A172 (cell line): ENCODE data around the gene SLC6A18. TPM values are rescaled to one million over a fixed set of nuclear protein-coding genes. Genes with fewer than 3 reads are reported as not detected.
"Not testable (repeated sequence)": the region's sequence is repeated elsewhere in the genome, so short reads cannot be mapped to it uniquely, and the experiment has no call there.

Experiments
- DNase-seq: peaks from one replicate; pipeline ENCODE4 v3.0.0-alpha.2; 2015; ENCODE audit warnings: low spot score
- total RNA-seq: library from RNA; depleted of rRNA; stranded (reverse); fragments of >200 nt; shearing (Covaris generic); gene quantifications from 2 replicates; pipeline ENCODE4 v1.2.3, GENCODE V29; 2014

SLC6A18 gene
- total RNA-seq, 1 experiment from 2014 or later, result not detected

DNA sequence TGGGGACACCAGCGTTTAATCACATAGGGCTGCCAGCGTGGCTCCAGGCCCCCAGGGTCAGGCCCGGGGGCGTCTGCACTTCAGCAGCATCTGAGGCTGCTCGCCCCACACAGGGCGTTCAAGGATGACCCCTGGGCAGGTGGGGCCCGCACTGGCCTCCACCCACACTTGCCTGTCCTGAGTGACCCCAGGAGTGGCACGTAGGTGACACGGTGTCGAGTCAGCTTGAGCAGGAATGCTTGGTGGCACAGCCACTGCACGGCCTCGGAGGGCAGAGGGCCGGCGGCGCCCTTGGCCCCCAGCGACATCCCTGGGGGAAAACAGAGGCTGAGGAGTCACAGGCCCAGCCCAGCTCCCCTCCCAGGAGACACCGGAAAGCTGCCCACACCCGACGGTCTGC lies 29.0 kb downstream of the SLC6A18 start:
- DNase-seq, result no peak

DNA sequence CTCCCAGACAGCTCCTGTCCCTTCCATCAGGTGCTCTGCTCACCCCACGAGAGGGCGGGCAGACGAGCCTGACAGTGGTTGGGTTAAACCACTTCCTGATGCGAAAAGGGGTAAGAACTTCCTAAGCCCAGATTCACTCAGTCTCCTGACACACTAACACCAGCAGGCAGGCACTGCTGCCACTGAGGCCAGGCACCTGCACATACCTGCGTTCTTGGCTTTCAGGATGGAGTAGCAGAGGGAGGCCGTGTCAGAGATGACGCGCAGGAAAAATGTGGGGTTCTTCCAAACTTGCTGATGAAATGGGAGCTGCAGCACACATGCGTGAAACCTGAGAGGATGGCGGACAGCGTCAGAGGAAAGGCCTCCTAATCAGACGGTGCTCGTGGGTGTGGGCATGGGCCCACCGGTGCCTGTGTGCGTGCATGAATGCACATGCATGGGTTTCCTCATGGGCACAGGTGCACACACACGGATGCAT lies 29.9 kb downstream of the SLC6A18 start:
- no peak for DNase-seq

DNA sequence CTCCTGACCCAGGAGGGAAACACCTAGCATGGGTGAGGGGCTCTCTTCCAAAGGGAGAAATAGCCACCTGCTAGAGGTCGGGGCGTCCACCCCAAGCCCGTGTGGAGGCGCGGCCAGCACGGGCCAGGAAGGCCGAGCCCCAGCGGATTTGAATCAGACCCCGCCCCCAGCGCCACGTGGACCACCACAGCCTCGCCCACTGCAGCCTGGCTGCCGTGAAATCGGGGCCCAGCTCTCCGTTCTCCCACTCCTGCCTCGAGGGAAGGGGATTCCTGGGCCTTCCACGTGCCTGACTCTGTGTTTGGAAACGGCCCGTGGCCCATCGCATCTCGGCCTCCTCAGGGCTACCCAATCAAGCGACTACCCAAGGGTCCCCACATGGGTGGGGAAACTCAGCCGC lies 31.6 kb downstream of the SLC6A18 start:
- DNase-seq, result no peak

DNA sequence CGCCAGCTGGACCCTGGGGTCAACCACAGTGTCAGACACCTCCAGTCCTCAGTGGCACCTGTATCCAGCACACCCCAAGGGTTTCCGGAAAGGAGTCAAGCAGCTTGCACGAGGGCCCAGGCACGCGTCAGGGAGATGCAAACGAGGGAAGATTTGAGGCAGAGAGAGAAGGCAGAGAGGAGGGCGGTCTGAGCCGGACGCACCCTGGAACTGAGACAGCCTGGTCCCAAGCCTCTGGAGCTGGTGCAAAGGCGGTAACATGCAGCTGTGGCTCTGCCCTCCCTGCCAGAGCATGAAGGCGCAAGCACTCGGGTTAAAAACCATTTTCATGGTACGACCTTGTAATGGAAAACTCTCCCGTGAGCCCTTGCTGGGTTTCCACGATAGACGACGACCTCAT lies 32.2 kb downstream of the SLC6A18 start:
- no peak for DNase-seq

DNA sequence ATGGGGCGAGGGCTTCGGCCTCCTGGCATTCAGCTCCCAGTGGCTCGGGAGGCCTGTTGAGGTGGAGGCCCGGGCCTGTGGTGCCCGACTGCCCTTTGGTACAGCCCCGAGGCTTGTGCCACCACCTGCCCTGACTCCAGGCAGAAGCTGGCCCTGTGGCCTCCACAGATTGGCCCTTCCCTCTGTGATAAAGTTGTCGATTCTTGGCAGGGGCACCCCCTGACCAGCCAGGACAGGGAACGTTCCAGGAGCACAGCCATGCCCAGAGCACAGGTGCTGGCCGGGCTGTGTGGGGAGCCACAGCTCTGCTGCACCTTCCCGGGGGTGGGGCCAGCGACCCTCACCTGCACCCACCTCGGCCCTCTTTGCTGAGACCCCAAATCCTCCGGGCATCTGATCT lies 32.7 kb downstream of the SLC6A18 start:
- no peak for DNase-seq

DNA sequence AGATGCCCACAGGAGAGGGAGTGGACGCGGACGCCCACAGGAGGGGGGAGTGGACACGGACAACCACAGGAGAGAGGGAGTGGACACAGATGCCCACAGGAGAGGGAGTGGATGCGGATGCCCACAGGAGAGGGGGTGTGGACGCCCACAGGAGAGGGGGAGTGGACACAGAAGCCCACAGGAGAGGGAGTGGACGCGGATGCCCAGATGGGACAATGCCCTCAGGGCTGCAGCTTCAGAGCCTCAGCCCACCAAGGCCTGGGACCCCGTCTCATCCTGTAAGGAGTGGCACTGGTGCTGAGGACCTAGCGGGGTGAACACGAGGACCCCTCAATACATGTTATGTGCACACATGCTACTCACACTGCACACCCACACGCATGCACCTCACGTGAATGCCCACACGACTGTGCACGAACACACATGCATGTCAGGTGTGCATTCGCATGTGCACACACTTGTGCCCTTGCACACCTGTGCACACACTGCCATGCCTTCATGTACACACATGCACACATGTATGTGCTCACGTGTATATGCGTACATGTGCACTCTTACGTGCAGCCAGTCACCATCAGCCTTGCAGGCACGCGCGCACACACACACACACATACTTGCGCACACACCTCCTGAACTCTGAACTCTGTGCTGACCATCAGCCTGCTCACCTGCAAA lies 34.8 kb downstream of the SLC6A18 start:
- no peak for DNase-seq

DNA sequence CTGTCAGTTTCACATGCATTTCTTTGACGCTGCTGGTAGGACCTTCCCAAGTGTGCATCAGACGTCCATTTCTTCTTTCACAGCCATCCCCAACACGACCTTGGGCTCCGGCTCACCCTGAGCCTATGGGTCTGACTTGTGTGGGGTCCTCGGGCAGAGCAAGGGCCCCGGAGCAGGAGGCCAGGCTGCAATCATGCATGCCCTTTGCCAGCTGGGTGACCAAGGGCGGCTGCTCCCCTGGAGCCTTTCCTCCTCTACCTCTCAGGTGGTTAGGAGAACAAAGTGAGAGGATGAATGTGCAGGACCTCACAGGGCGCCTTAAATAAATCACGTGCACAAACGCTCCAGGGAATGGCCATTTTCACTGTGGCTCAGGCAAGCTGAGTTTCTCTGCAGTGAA lies 36.5 kb downstream of the SLC6A18 start:
- no peak for DNase-seq

DNA sequence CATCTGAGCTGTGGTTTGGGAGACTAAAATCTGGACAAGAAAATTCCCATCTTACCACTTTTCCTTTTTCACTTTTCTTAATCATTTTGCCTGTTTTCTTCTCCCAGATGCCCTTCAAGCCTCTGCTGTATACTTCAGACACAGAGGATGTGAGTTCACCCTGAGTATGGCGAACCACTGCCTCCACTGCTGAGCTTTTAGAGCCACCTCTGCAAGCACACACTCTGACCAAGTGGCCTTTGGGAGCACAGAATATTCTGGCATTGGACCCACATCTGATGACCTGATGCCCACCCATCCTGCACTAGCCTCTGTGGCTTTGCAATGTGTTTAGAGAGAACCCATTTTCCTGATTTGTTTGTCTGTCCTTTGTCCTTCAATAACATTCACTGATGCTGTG lies 37.2 kb downstream of the SLC6A18 start:
- peak; percentile 13 for DNase-seq

DNA sequence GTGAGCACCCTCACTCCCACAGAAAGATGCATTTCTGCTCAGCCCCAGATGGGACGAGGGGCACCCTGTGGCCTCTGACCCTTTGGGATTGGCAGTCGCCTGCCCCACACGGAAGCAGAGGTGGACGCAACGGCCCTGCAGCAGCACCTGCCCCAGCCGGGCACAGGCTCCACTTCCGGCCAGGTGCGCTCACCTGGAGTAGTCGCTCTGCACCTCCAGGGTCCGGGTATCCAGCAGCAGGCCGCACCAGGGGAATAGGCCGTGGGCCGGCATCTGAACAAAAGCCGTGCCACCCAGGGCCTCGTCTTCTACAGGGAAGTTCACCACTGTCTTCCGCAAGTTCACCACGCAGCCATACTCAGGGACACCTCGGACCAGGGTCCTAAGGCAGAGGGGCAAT lies 39.0 kb downstream of the SLC6A18 start:
- no peak for DNase-seq

DNA sequence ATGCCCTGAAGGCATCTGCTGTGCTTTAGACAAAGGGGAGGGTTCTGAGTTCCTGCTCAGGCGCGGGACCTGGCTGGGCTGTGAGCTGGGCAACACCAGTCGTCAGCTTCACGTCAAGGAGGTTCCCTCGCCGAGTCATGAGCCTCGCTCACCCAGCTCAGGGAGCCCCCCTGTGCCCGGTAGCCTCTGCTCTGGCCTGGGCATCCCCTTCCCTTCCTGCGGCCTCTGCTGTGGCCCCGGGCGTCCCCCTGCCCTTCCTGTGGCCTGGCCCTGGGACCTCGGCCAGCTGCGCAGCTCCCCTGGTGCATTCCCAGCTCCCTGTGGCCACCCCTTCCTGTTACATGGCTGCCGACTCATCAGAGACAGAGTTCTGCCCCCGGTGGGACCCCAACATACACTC lies 39.8 kb downstream of the SLC6A18 start:
- DNase-seq, result no peak

DNA sequence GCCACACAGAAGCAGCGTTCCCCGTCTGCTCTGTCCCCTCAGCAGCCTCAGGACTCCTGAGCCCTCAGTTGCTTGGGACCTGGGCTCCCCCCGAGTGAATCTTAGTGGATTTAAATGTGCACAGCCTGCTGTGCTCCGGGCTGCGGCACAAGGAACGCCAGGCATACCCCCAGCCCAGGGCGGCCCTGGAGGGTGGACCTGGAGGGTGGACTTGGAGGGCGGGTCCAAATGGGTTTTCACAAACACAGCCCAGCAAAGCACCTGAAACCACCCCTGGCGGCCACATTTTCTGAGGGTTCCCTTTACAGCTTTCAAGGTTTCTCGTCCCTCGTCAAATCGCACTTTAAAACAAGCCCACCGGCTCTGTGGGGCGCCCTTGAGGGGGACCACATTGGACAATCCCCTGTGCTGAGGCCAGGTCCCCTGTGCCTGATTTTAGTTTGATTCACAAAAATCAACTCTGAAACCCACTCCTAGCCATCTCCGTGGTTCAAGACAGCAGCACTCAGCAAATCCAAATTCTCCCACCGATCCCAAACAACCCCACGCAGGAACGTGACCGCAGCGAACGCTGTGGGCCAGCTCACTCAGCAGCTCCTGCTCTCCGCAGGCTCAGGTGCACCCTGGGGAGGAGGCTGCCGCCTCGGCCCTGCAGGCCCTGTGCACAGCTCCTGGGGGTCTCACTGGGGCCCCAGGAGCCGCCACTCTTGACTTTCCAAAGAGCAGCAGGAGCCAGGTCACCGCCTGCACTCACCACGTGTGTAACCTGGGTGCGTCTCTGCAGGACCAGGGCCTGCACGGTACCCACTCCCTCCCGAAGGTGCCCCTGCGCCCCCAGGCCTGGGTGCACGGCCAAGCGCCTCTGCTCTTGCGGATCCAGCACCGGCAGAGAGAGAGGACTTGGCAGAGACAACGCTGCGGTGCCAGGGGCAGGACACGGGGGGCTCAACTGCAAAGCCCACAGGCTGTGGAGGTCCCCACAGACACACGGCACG lies 40.6 kb downstream of the SLC6A18 start:
- no peak for DNase-seq

DNA sequence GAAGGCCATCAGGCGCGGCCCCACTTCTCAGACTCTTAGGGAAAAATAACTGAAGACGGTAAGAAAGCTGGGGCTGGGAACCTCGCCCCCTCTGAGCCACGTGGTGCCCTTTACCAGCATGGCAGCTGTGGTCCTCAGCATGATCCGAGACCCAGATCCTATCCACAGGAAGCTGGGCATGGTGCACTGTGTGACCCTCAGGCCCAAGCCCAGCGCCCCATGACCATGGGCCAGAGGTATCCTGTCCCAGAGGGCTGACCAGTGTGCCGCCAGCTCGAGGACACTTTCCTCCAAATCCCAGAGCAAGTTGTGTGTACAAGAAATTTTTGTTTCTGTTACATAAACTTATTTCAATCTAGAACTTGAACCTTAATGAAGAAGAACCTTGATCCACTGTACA lies 41.6 kb downstream of the SLC6A18 start:
- DNase-seq, result no peak

DNA sequence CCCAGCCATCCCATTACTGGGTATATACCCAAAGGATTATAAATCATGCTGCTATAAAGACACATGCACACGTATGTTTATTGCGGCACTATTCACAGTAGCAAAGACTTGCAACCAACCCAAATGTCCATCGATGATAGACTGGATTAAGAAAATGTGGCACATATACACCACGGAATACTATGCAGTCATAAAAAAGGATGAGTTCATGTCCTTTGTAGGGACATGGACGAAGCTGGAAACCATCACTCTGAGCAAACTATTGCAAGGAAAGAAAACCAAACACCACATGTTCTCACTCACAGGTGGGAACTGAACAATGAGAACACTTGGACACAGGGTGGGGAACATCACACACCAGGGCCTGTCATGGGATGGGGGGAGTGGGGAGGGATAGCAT lies 42.3 kb downstream of the SLC6A18 start:
- DNase-seq, result not testable (repeated sequence)

DNA sequence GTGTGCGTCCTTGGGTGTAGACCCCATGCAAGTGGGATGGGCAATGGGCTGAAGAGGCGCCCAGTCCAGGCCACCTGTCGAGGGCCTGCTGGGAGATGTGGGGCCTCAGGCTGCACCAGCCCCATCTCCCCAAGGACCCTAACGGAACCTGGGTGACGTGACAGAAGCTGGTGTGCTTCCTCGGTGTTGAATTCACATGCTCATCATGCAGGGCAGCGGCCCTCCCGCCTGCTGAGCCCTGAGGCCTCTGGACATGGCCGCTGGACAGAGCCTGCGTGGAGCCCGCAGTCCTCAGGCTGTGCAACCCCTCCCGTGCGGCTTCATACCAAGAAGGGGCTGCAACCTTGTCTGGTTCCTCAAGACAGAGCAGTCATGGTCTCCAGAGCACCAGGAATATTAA lies 42.9 kb downstream of the SLC6A18 start:
- DNase-seq, result no peak

DNA sequence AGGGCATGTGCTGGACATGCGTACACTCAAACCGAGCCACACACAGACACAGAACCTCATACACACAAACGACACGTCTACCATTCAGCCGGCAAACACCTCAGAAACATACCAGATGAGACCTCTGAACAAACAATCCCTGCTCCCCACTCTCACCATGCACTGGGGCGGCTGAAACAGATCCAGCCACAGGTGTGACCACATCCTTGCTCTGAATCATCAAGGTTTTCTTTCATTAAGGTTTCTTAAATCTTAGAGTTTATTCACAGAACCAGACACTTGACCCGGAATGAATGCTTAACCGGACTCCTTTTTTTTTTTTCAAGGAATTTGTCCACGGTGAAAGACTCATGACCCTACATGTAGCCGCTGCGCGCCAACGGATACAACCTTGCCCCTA lies 43.5 kb downstream of the SLC6A18 start:
- peak; percentile 4 for DNase-seq

DNA sequence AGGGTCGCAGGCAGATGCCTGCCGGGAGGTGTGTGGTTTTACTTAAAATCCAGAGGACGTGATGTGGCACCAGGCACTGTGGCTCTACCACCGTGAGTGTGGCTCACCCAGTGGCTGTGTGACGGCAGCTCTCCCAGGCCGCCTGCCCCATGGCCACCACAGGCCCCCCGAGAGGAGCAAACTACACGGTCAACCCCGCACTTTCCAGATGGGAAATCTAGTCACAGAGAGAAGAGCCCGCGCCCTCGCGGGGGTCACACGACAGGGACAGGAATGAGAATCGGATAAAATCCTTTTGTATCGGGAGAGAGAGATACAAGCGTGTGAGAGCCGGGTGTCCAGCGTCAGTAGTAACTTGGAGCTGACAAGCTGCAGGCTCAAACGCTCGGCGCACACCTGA lies 45.2 kb downstream of the SLC6A18 start:
- no peak for DNase-seq

DNA sequence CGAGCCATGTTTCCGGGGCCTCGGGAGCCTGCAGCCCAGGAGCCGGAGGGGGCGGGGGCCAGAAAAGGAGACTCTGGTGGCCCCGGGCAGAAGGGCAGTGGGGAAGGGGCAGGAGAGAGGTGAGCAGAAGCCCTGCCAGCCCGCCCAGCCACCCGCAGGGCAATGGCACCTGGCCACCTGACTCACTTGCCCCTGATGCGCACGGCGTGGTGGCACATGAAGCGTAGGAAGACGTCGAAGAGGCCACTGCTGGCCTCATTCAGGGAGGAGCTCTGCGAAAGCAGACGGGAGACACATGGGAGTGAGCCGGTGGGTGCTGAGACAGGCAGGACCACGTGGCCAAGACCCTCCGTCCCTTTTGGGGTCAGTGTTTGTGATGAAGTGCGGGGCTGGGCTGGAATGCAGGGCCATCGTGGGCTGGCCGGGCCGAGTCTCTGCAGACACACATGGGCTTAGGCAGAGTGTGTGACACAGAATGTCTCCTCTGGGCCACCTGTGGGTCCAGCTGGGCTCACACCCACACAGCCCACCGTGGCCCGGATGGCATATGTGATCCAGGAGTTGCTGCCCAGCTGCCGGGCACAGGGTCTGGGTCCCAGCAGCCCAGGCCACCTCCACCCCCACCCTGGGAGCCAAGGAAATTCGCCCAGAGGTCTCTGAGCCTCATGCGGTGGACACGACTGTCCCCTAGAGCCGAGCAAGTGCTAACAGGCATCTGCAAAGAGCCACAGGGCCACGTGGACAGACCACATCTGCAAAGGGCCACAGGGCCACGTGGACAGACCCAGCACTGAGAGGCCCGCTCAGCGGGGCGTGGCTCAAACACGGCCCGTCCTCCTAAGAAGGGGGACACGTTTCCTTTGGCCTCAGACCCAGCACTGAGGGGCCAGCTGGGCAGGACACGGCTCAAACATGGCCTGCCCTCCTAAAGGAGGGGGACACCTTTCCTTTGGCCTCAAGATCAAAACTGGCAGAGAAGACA lies 46.0 kb downstream of the SLC6A18 start:
- DNase-seq, result no peak

DNA sequence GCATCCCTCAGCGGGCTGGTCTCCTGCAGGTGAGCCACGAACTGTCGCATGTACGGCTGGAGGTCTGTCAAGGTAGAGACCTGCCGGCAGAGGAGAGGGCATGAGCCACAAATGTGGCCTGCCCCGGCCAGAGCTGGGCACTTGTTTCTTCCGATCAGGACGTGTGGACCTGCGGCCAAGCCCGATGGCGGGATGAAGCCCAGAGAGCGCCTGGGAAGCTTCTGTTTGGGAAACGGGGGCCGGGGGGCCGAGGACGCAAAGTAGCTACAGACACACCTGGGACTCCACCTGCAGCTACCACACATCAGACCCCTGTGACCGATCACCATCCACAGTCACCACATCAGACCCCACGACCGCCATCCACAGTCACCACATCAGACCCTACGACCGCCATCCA lies 47.0 kb downstream of the SLC6A18 start:
- DNase-seq, result no peak

DNA sequence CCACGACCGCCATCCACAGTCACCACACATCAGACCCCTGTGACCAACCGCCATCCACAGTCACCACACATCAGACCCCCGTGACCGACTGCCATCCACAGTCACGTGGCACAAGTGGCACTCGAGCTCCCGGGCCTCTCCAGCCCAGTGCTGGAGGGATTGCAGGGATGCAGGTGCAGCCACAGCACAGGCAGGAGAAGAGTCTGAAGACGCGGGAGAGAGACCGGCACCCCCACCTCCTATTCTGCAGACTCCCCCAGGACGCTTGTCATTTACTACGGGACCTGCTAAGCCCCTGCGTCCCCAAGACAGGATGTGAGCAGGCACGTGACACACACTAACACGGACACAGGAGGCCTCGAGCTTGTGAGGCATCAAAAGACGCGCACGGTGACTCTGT lies 48.6 kb downstream of the SLC6A18 start:
- no peak for DNase-seq

DNA sequence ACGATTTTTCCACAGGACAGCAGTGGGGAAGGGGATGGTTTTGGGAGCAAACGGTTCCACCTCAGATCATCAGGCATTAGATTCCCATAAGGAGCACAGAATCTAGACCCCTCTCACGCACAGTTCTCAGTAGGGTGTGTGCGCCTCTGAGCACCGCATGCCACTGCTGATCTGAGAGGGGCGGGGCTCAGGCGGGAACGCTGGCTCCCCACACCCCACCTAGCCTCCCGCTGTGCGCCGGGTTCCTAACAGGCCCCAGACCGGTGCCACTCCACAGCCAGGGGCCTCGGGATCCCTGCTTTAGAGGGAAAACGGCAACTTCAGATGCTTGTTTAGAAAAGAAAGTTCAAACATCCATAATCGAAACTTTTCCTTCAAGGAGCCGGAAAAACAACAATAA lies 49.3 kb downstream of the SLC6A18 start:
- DNase-seq, result no peak
